H9 (cell line): Measurements from ENCODE around the gene ZFP92. TPM values are rescaled to one million over a fixed set of nuclear protein-coding genes. Genes with fewer than 3 reads are reported as not detected.

Experiments
- DNase-seq: peaks from one replicate; pipeline ENCODE4 v3.0.0-alpha.2; 2017
- H2AFZ ChIP-seq: one replicate; pipeline ENCODE4 v1.6.1; 2013; ENCODE audit warnings: mild to moderate bottlenecking, low read length, control low read depth, moderate library complexity
- H2AK5ac ChIP-seq: 2 replicates; pipeline ENCODE4 v1.6.1; 2013; ENCODE audit warnings: low read length, control low read depth, mixed read lengths; ENCODE audit not compliant: insufficient read length
- H2BK120ac ChIP-seq: one replicate; pipeline ENCODE4 v1.6.1; 2013; ENCODE audit warnings: low read depth, mild to moderate bottlenecking, low read length, control low read depth, inconsistent platforms; ENCODE audit not compliant: poor library complexity, severe bottlenecking
- H2BK12ac ChIP-seq: 2 replicates; pipeline ENCODE4 v1.6.1; 2013; ENCODE audit warnings: low read length, control low read depth, mixed read lengths, low read depth; ENCODE audit not compliant: insufficient read length
- H2BK15ac ChIP-seq: 2 replicates; pipeline ENCODE4 v1.6.1; 2013; ENCODE audit warnings: low read depth, low read length, control low read depth
- H2BK20ac ChIP-seq: one replicate; pipeline ENCODE4 v1.6.1; 2013; ENCODE audit warnings: low read depth, mild to moderate bottlenecking, low read length, control low read depth, inconsistent platforms; ENCODE audit not compliant: poor library complexity, severe bottlenecking
- H2BK5ac ChIP-seq: 2 replicates; pipeline ENCODE4 v1.6.1; 2013; ENCODE audit warnings: low read length, control low read depth, mixed read lengths; ENCODE audit not compliant: insufficient read length
- H3K14ac ChIP-seq: 2 replicates; pipeline ENCODE4 v1.6.1; 2013; ENCODE audit warnings: low read length, control low read depth; ENCODE audit not compliant: insufficient read depth
- H3K18ac ChIP-seq: 2 replicates; pipeline ENCODE4 v1.6.1; 2013; ENCODE audit warnings: low read depth, mild to moderate bottlenecking, mixed read lengths, low read length, control low read depth; ENCODE audit not compliant: insufficient read length
- H3K23ac ChIP-seq: 2 replicates; pipeline ENCODE4 v1.6.1; 2013; ENCODE audit warnings: low read length, control low read depth, mixed read lengths, low read depth; ENCODE audit not compliant: insufficient read length
- H3K23me2 ChIP-seq: 2 replicates; pipeline ENCODE4 v1.6.1; 2013; ENCODE audit warnings: low read depth, mild to moderate bottlenecking, mixed read lengths, low read length, control low read depth; ENCODE audit not compliant: insufficient read length, poor library complexity, severe bottlenecking
- H3K27ac ChIP-seq: 2 replicates; pipeline ENCODE4 v1.5.1; 2013; ENCODE audit warnings: low read length, control low read depth, mixed read lengths, low read depth; ENCODE audit not compliant: insufficient read length
- H3K27me3 ChIP-seq: 2 replicates; pipeline ENCODE4 v1.6.1; 2013; ENCODE audit warnings: low read length, control low read depth, inconsistent platforms; ENCODE audit not compliant: insufficient read depth
- H3K4ac ChIP-seq: 2 replicates; pipeline ENCODE4 v1.6.1; 2013; ENCODE audit warnings: low read depth, mild to moderate bottlenecking, control low read depth, inconsistent platforms, low read length, moderate library complexity
- H3K4me1 ChIP-seq: 2 replicates; pipeline ENCODE4 v1.6.1; 2013; ENCODE audit warnings: low read length, control low read depth, inconsistent platforms; ENCODE audit not compliant: insufficient read depth
- H3K4me2 ChIP-seq: 2 replicates; pipeline ENCODE4 v1.6.1; 2013; ENCODE audit warnings: low read length, control low read depth, mixed read lengths; ENCODE audit not compliant: insufficient read length, insufficient read depth
- H3K56ac ChIP-seq: 2 replicates; pipeline ENCODE4 v1.6.1; 2013; ENCODE audit warnings: low read depth, mild to moderate bottlenecking, mixed read lengths, low read length, control low read depth; ENCODE audit not compliant: insufficient read length
- H3K79me1 ChIP-seq: 2 replicates; pipeline ENCODE4 v1.6.1; 2013; ENCODE audit warnings: low read depth, mild to moderate bottlenecking, moderate library complexity, low read length, control low read depth, inconsistent platforms; ENCODE audit not compliant: insufficient read depth, poor library complexity, severe bottlenecking
- H3K79me2 ChIP-seq: 2 replicates; pipeline ENCODE4 v1.6.1; 2013; ENCODE audit warnings: low read length, control low read depth, inconsistent platforms; ENCODE audit not compliant: insufficient read depth
- H3K9ac ChIP-seq: 2 replicates; pipeline ENCODE4 v1.6.1; 2013; ENCODE audit warnings: low read length, control low read depth, mixed read lengths; ENCODE audit not compliant: insufficient read length; ENCODE audit errors: extremely low read depth
- H3K9me3 ChIP-seq: one replicate; pipeline ENCODE4 v1.6.1; 2013; ENCODE audit warnings: low read depth, low read length, inconsistent platforms; ENCODE audit not compliant: control insufficient read depth
- H3T11ph ChIP-seq: one replicate; pipeline ENCODE4 v1.6.1; 2013; ENCODE audit warnings: mild to moderate bottlenecking, low read length, control low read depth, inconsistent platforms
- H4K20me1 ChIP-seq: one replicate; pipeline ENCODE4 v1.6.1; 2013; ENCODE audit not compliant: control insufficient read depth, insufficient read length, insufficient read depth
- H4K5ac ChIP-seq: 2 replicates; pipeline ENCODE4 v1.6.1; 2013; ENCODE audit warnings: low read depth, mild to moderate bottlenecking, mixed read lengths, low read length, control low read depth; ENCODE audit not compliant: insufficient read length
- H4K8ac ChIP-seq: replicated peaks from 2 replicates; pipeline ENCODE4 v1.6.1; 2013; ENCODE audit warnings: low read length, control low read depth, mixed read lengths, low read depth; ENCODE audit not compliant: insufficient read length
- H4K91ac ChIP-seq: 2 replicates; pipeline ENCODE4 v1.6.1; 2013; ENCODE audit warnings: low read depth, mild to moderate bottlenecking, moderate library complexity, mixed read lengths, low read length, control low read depth; ENCODE audit not compliant: insufficient read length
- H3K27ac Mint-ChIP-seq, 3 experiments: 2 replicates in 2 of 3; 3 replicates in 1 of 3; pipeline ENCODE4 v1.8.0; 2020 to 2021; ENCODE audit warnings: mixed read lengths in 3 of 3, mild to moderate bottlenecking in 1 of 3, moderate library complexity in 1 of 3
- H3K27me3 Mint-ChIP-seq: 2 replicates; pipeline ENCODE4 v1.8.0; 2021; ENCODE audit warnings: low read depth, mild to moderate bottlenecking, moderate library complexity, mixed read lengths
- H3K36me3 Mint-ChIP-seq, 3 experiments: 2 replicates in 2 of 3; 3 replicates in 1 of 3; pipeline ENCODE4 v1.8.0; 2020 to 2021; ENCODE audit warnings: low read depth in 3 of 3, mixed read lengths in 3 of 3; ENCODE audit not compliant: insufficient read depth in 1 of 3
- H3K4me1 Mint-ChIP-seq, 2 experiments: 2 replicates each; pipeline ENCODE4 v1.8.0; 2020; ENCODE audit warnings: mixed read lengths in 2 of 2
- H3K4me3 Mint-ChIP-seq, 2 experiments: 2 replicates in 1 of 2; 3 replicates in 1 of 2; pipeline ENCODE4 v1.8.0; 2020 to 2021; ENCODE audit warnings: mild to moderate bottlenecking in 2 of 2, mixed read lengths in 2 of 2, moderate library complexity in 1 of 2
- H3K9me3 Mint-ChIP-seq, 2 experiments: 2 replicates in 1 of 2; 3 replicates in 1 of 2; pipeline ENCODE4 v1.8.0; 2020; ENCODE audit warnings: mild to moderate bottlenecking in 2 of 2, mixed read lengths in 2 of 2, moderate library complexity in 1 of 2
- CTCF ChIP-seq: fragments of 200-600 bp; sonication (generic); conservative IDR thresholded peaks from 3 replicates; pipeline ENCODE4 v1.8.0; 2021; ENCODE audit warnings: antibody characterized with exemption, mild to moderate bottlenecking
- WGBS: extraction: QIAGEN DNeasy Blood & Tissue Kit; methylation state at CpG from one replicate; pipeline ENCODE4 v1.1.7; 2013; ENCODE audit warnings: missing lambda C conversion rate, low lambda C conversion rate, mixed read lengths; ENCODE audit not compliant: insufficient read length; ENCODE audit errors: extremely low coverage; 5-methylcytosine and 5-hydroxymethylcytosine counted together
- total RNA-seq: library from RNA; stranded (reverse); gene quantifications from 2 replicates; pipeline ENCODE4 v1.2.1, GENCODE V29; 2021

The ZFP92 gene
- total RNA-seq, 1 experiment from 2014 or later = 0.68 TPM

- peaks cover 72 to 84% of the 10 kb centered on the region in 2 experiments for H3K9me3 Mint-ChIP-seq
- H3K36me3 Mint-ChIP-seq = peaks cover 25 to 60% (median 39%) of the 10 kb centered on the region in 3 experiments
- no peak for DNase-seq
Measured at GRCh38 chrX:153456161-153456560, 44.9 kb downstream of the ZFP92 start.

More at GRCh38 chrX:153456161-153456560, 44.9 kb downstream of the ZFP92 start:
- H2BK12ac ChIP-seq = no peak overlapping the region
- H3K27me3 ChIP-seq = no peaks in the 10 kb centered on the region
- H2BK5ac ChIP-seq = no peak overlapping the region
- no peaks in the 10 kb centered on the region for H4K20me1 ChIP-seq
- H3K9me3 ChIP-seq = peaks cover 46% of the 10 kb centered on the region
- H3K14ac ChIP-seq = no peak overlapping the region
- H3K4me2 ChIP-seq = no peak overlapping the region
- no peak overlapping the region for H2AK5ac ChIP-seq
- H3T11ph ChIP-seq = no peak overlapping the region
- H3K56ac ChIP-seq = no peak overlapping the region
- H3K9ac ChIP-seq = no peak overlapping the region
- no peak overlapping the region for H2BK20ac ChIP-seq
- no peak overlapping the region for H4K5ac ChIP-seq
- no peak overlapping the region for H3K4me3 Mint-ChIP-seq
- no peak overlapping the region for H3K4ac ChIP-seq
- H3K23ac ChIP-seq = no peak overlapping the region
- H3K27ac Mint-ChIP-seq = no peak overlapping the region; a peak in 1 of 7 replicates
- no peaks in the 10 kb centered on the region for H3K79me2 ChIP-seq
- H3K23me2 ChIP-seq = no peaks in the 10 kb centered on the region
- H3K18ac ChIP-seq = no peak overlapping the region
- no peaks in the 10 kb centered on the region for H3K4me1 ChIP-seq
- H3K27me3 Mint-ChIP-seq = no peaks in the 10 kb centered on the region
- WGBS = no CpG with 5 or more reads among the region's 12 CpGs
- H2AFZ ChIP-seq = no peak overlapping the region
- H4K91ac ChIP-seq = no peak overlapping the region
- no peak overlapping the region for H4K8ac ChIP-seq
- TF ChIP-seq CTCF = no peak
- no peaks in the 10 kb centered on the region for H3K79me1 ChIP-seq
- H2BK15ac ChIP-seq = no peak overlapping the region
- no peak overlapping the region for H2BK120ac ChIP-seq
- no peak overlapping the region for H3K27ac ChIP-seq
- no peaks in the 10 kb centered on the region for H3K4me1 Mint-ChIP-seq
